ENCODE results near the gene MYOZ2.

The MYOZ2 gene

DNA sequence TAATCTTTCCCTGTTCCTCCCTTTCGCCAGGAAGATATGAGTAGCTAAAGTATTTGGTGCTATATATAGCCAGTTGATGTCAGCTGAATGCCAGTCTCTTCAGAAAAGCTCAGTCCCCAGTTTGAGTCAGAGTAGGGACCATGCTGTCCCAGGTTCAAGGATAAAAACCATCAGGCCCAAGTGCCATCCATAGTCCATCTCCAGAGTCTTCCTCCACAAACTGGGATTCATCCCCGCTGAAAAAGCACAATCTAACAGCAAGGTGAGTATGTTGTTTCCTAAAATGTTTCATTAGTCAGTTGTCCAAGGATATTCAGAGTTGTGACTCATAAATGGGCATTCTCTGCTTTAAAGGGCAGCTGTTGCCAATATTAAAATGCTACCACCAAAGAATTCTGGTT is at the start of gene MYOZ2:
TSS of gene MYOZ2 (plus strand) at position 112 of the 401 bp plus-strand sequence. CDS start 694 bp downstream, outside the sequence.
- no peak for DNase-seq

- no peak for DNase-seq
Observed at GRCh38 chr4:119087121-119087520, 48.5 kb upstream of the MYOZ2 start.

DNA sequence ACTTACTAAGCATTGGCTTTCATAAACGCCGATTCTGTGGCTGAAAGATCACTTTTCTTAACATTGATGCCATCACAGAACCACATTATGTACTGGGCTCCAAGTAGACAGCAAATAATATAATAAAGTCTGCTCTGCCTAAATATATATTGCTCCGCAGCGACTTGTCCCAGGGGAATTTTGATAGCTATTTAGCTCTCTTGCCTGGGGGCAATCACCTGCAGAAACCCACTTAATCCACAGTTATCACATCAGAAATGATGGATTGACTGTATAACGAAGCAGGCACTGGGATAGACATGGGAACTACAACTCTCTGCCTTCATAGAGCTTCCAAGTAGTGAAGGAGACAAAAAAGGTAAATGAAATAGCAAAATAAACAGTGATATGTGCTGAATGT is 48.0 kb upstream of the MYOZ2 start:
- DNase-seq: no peak

- no peak for DNase-seq
Observed at GRCh38 chr4:119093042-119093827, 42.4 kb upstream of the MYOZ2 start.

DNA sequence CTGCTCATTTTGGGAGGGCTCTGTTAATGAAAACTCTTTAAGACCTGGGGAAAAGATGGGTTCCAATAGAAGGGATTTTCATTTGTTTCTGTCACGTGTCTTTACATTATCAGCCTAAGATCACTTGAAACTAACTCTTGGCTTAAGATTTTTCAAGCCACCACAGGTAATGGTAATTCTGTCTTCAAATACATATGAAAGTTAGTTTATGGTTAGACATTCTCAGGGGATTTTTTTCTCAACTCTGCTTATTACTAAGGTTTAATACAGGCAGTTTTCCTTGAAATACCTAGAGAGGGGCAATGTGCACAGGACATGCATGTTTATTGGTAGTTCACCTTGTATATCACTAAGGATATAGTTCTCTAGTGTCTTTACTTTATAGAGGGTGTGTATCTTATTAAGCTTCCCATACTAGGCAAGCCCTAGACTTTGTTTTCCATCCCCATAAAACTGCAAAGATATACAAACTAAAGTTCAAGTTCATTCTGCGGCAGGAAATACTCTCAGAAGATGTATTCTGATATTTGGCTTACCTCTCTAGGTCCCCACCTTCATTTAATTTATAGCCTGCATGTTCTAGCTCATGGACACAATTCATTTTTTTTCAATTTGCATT is 38.2 kb upstream of the MYOZ2 start:
- no peak for DNase-seq

GRCh38 chr4:119098306-119098705 is 37.3 kb upstream of the MYOZ2 start:
- no peak for DNase-seq

DNA sequence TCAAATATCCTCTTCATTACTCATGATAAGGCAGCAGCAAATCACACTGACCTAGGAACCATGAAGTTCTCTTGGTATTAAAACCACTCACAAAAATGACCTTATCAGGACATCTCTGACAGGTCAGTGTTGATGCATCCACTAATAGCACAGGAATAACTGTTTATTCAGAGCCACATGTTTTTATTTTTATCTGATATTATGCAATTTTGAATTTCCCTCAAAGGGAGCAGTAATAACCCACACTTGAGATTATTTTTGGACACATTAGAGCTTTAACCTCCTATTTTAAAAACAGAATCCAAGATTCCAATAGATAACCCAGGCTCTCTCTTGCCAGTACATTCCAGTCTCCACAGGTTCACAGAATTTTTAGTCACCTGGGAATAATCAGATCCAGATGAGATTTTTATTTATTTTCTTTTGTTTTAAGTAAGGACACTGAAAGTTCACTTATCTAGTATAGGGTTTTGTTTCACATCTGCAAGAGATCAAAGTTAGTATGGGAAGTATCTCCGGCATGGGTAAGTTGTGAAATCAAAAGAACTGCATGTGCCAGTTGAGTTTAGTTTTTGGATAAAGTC is 36.3 kb upstream of the MYOZ2 start:
- DNase-seq: no peak

GRCh38 chr4:119100655-119101054 is 35.0 kb upstream of the MYOZ2 start:
- DNase-seq: no peak

DNA sequence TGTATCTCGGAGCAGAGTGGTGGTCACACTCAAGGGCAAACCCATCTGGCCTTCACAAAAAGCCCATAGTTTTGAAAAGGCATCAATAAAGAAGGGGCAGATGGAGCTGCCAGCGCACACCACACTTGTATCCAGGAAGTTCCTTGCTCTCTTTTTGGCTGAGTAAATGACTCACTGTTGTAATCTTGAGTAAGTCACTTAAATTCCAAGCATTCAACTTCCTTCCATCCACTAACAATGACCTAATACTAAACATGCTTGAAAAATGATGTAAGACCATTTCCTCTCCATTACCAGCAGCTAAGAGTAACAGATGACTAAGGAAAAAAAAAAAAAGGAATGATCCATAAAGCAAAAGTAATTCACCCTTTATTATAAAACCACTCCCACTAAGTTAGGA is 32.4 kb upstream of the MYOZ2 start:
- DNase-seq: no peak

- DNase-seq: no peak
Observed at GRCh38 chr4:119104644-119105273, 30.9 kb upstream of the MYOZ2 start.

GRCh38 chr4:119105605-119106004 is 30.0 kb upstream of the MYOZ2 start:
- DNase-seq: no peak

DNA sequence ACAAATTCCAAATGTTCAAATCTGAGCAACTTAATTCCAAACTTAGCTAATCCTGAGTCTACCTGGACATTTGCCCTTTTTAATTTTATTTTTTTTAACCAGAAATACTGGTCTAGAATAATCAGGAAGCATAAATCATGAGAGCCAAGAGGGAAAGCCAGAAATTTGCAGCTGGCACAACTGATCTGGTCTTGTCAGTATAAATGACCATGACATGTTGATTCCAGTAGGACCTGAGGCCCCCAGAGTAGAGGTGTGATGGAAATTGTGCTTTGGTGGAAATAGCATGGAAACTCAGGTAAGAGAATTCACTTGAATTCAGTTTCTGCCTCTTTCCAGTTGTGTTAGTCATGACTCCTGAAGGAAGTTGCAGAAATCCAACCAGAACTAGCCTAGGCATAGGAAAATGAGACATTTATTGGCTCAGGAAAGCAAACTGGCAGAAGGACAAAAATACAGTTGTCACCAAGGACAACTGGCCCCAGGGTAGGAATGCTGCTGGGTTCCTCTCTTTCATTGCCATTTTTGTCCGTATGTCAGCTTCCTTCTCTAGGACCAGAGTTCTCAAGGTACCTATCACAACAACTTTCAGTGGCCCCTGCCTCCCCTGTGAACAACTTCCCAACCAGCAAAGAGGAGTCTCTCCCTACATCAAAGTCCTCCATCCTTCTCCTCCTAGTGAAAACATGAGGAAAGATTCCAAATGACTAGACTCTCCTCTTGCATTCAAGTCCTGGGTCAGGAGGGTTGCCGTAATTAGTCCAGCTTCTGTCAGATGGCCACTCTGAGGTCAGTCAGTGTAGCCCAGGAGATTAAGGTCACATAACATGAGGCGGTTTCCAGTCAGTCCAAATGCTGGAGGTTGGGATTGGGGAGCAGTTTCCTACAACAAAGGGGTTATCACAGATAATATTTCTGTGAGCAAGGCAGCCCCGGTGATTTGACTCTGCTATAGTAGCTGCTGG is 29.3 kb upstream of the MYOZ2 start:
- DNase-seq: no peak

DNA sequence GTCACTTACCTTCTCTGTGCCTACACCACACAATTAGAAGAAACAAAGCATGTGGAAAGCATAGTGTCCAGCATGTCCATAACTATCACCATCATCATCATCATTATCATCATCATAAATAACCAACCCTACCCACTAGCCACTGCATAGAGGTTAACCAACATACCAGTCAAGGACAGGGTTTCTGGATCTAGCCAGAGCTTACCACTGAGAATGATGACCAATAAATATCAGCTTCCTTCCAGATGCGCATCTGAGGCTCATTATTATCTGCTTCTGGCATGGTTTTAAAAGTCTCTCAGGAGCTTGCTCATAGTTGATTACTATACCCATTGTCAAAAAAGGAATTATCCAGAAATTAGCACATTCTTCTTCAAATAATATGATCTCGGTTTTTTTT is 25.5 kb upstream of the MYOZ2 start:
- DNase-seq: no peak

GRCh38 chr4:119111296-119111695 is 24.3 kb upstream of the MYOZ2 start:
- DNase-seq: no peak

DNA sequence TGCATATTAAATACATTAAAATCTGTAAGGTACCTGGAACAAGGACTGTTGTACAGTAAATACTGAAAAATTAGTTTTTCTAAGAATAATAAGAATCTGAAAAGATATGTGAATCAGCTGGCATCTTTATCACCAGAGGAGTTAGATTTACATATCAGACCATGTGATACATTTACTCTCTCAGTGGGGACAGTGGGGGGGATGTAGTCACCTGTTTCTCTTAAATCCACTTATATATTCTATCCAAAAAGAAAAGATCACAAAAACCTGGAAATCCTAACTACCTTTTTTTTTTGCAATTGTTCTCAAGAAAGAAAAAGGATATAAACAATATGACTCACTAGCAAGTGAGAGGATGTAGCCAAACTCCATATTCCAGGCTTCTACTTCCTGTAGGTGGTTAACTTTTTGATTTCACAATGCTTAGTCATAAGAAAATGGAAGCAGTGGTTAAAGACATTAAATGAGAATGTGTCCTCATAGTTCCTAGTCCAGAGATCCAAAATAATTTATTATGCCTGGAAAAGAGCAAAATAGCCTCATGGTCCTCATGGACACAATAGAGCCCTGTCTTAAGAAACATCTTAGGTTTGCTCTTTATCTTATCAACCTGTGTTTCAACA is 22.5 kb upstream of the MYOZ2 start:
- DNase-seq: no peak

DNA sequence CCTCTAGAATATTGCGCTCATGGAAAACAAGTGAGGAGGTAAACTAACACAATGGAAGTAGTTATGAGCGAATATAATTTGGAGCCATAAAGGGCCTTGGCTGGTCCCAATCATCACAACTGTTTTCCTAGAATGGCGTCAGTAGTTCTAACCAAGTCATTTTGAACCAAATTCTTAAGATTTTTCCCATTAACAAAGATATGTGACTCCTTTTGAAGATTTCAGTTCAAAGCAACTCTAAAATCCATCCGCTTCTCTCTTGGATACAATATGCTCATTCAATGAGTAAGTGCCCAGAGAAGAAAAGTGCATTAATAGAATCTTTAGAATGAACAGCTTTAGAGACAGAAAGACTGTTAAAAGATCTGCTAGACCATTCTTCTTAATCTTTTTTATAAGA is 19.6 kb upstream of the MYOZ2 start:
- DNase-seq: no peak

- DNase-seq: no peak
Observed at GRCh38 chr4:119116925-119117900, 18.4 kb upstream of the MYOZ2 start.

- no peak for DNase-seq
Observed at GRCh38 chr4:119118397-119118796, 17.2 kb upstream of the MYOZ2 start.

DNA sequence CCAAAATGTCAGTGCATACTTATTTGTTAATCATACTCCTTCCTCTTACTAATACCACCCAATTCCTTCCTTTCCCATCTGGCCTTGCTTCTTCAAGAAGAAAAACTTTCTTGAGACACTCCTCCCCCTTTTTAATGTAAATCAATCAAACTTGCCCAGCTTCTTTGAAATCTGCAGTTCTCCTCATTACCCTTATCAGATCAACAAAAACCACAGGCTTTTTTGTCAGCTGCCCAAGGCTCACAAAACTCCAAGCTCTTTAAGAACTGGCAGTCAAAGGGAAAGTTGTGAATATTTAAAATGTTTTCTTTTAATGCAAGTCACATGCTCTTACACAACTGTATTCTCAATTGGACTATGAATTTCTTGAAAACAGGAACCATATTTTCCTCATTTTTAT is 11.3 kb upstream of the MYOZ2 start:
- peak; percentile 1 for DNase-seq

DNA sequence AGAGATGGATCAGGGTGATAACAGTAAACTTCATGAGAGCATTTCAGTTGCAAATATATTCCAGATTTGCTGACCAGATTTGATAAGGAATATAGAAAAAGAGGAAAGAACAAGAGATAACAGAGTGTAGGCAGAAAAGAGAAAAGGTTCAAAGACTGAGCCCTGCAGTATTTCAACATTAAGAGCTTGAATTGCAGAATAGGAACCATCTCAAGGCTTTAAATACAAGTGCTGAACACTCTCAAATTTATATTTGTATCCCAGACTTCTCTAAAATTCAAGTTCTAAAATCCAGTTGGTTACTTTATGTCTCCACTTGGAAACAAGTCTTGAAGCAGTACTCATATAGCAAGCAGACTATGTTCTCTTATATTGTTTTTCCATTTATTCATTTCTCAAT is 9.7 kb upstream of the MYOZ2 start:
- DNase-seq: no peak

GRCh38 chr4:119128148-119128547 is 7.5 kb upstream of the MYOZ2 start:
- no peak for DNase-seq
